HT-29 (cell line): ENCODE data around the gene TRAPPC3L. TPM values are rescaled to one million over a fixed set of nuclear protein-coding genes. Genes with fewer than 3 reads are reported as not detected.
"Not testable (repeated sequence)": the region's sequence is repeated elsewhere in the genome, so short reads cannot be mapped to it uniquely, and the experiment has no call there.

ENCODE experiments used
- DNase-seq: peaks from one replicate; pipeline ENCODE4 v3.0.0-alpha.2; 2015; ENCODE audit warnings: low spot score
- total RNA-seq: library from RNA; depleted of rRNA; stranded (reverse); fragments of >200 nt; shearing (Covaris generic); gene quantifications from 2 replicates; pipeline ENCODE4 v1.2.3, GENCODE V29; 2014

TRAPPC3L gene
- total RNA-seq, 1 experiment from 2014 or later, result not detected

GRCh38 chr6:116513224-116513875, 32.1 kb downstream of the TRAPPC3L start:
- no peak for DNase-seq

GRCh38 chr6:116512734-116513133, 32.8 kb downstream of the TRAPPC3L start:
- no peak for DNase-seq

DNA sequence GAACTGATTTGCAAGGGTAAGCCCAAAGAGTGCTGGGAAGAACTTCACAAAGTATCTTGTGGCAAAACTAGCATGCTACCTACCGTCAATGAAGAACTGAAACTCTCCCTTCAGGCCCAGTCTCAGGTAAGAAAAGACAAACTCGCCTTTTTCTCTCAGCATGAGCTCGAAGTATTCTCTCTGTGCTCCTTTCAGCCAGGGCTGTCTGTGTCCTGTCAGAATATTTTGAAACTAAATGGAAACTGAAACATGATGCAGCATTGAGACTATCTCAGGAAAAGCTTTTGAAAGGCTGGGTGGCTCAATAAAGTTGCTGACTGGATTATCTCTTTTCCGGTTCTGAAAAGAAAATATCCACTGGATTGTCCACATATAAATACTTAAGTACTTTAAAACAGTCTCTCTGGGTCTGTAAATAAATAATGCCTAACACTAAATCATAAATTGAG, 33.3 kb downstream of the TRAPPC3L start:
- no peak for DNase-seq

DNA sequence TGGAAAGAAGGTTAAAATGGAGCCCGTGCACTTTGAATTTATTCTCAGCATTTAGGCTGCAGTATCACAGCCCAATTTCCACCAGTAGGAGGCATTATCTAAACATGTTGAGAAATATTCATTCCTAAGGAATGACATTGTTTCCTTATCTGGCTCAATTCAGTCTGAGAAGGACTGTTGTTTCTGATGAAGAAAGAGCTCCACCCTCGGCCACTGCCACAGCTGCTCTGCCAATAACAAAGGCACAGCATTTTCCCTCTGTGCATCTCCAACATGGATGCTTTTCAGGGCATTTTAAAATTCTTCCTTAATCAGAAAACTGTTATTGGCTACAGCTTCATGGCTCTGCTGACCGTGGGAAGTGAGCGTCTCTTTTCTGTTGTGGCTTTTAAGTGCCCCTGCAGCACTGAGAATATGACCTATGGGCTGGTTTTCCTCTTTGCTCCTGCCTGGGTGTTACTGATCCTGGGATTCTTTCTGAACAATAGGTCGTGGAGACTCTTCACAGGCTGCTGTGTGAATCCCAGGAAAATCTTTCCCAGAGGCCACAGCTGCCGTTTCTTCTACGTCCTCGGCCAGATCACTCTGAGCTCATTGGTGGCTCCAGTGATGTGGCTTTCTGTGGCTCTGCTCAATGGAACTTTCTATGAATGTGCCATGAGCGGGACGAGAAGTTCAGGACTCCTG, 33.9 kb downstream of the TRAPPC3L start, which contains the start of gene CALHM5:
Gene CALHM5 (plus strand): TSS at position 216 of the 687 bp plus-strand sequence. CDS start 58 bp downstream, at position 274.
- DNase-seq, result peak; percentile 76

DNA sequence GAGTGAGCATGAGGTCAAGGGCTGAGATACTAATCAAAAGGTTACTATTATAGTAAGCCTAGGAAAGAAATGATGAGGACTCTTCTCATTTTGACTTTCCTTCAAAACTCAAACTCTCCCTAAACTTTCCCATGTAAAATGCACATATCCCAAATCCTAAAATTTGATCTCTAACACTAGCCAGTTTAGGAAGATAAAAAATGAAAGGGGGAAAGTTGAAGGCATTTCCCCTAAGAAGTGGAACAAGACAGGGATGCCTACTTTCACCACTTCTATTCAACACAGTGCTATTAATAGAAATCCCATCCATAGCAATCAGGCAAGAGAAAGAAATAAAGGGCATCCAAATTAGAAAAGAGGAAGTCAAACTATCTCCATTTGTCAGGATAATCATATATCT, 37.0 kb downstream of the TRAPPC3L start:
- DNase-seq, result no peak

DNA sequence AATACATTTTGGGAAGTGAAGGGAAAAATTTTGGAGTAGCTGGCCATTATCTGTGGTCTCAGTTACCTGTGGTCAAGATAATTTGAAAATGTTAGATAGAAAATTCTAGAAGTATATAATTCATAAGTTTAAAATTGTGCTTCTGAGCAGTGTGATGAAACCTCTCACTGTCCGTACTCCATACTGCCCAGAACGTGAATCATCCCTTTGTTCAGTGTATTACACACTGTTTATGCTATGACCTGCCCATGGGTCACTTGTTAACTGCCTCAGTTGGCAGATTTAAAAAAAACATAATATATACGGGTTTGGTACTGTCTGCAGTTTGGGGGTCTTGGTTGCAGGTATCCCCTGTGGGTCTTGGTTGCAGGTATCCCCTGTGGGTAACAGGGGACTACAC, 38.2 kb downstream of the TRAPPC3L start:
- no peak for DNase-seq

DNA sequence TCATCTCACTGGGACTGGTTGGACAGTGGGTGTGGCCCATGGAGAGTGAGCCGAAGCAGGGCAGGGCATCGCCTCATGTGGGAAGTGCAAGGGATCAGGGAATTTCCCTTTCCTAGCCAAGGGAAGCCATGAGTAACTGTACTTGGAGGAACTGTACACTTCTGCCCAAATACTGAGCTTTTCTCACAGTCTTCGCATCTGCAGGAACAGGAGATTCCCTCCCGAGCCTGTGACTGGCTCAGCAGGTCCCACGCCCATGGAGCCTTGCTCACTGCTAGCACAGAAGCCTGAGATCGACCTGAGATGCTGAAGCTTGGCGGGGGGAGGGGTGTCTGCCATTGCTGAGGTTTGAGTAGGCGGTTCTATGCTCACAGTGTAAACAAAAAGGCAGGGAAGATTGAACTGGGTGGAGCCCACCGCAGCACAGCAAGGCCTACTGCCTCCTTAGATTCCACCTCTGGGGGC, 44.5 kb downstream of the TRAPPC3L start:
- peak; percentile 78 for DNase-seq

GRCh38 chr6:116497113-116497676, 48.3 kb downstream of the TRAPPC3L start:
- DNase-seq, result no peak

- not testable (repeated sequence) for DNase-seq
These were observed 50.3 kb downstream of the TRAPPC3L start for GRCh38 chr6:116495161-116495560.

DNA sequence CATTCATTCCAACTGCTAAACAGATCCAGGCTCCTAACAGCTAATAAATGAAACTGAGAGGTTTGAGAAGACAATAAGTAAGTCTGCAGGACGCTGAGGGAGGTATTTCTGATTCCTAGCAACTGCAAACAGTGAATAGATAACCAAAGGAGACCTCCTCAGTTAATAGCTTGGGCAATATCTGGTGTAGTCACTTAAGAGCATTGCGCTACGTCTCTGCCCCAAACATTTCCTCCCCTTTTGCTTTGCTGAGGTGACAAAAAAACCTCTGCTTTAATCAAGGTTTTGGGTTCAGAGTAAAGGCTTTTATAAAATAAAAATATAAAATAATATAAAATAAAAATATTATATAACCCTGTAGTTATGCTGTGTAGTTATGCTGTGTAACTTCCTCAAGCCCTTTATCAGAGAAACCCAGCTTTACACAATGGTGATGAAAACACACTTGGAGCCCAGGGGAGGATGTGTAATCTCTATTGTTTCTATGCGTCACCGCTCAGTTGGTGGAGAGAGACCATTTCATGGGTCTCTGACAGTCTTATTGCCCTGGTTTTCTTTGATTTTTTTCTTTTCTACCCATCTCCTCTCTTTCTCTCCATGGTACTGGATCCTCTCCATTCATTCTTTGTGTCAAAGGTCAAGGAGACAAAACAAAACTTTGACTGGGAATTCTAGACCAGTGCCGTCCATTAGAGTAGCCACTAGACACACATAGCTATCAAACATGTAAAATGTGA, 53.0 kb downstream of the TRAPPC3L start:
- no peak for DNase-seq

DNA sequence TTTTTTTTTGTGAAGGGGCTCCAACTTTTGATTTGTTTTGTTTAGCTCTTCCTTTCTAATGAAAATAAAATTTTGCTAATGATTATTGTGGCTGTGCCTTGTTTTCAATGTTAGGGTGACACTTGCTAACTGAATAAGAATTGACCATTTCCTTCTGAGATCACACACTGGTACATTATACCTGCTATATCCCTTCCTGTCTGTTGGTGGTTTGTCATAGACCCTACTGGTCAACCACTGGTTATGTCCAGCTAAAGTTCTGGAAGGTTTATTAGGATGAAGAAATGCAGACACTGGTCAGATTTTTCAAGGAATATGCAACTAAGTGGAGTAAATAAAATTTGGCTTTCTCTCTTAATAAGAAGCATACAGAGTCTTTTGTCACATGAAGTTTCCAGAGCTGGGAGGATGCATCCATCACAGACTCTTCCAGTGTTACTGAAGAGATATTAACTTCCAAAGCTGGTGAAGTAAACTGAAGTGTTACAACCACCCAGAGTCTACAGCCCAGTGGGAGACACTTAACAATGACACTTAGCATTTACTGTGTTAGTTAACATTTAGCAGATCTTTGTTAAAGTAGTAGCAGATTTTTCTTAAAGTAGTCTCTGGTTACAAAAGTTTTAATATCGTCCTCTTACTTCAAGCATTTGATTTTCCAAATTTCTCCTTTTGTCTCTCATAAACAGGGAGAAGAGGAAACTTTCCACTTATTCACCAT, 53.7 kb downstream of the TRAPPC3L start:
- DNase-seq, result no peak

- no peak for DNase-seq
These were observed 59.8 kb downstream of the TRAPPC3L start for GRCh38 chr6:116485559-116486184.

DNA sequence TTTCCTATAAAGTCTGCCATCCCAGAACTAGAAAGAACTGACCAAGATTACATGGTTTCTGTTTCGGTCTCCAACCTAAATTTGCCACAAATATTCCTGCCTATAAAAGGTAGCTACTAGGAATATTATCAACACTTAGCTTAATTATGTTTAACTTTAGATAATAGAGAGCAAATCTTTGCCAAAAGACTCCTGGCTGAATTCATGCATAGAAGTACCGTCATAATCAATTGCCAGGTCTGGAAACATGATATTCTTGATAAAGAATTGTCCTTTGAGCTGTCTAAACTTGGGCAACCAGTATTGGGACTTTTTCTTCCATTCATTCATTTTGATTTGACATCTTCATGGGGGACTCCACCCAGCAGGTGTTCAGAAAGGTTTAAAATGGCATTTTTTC, 61.9 kb downstream of the TRAPPC3L start:
- DNase-seq, result peak; percentile 50

DNA sequence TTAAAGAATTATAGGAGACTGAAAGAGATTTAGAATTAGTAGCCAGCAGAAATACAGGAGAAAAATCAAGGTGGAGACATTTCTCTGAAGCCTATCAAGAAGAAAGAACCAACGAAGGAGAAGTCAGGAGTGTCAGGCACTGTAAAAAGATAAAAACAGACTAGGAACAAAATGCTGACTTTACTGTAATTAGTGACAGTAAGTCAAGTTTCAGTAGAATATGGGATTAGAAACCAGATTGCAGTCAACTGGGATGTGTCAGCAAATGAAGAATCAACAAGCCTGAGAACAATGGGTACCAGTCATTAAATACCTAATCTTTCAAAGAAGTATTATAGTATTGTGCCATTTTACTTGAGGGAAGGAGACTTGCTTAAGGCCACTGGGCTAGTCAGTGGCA, 62.7 kb downstream of the TRAPPC3L start:
- no peak for DNase-seq

DNA sequence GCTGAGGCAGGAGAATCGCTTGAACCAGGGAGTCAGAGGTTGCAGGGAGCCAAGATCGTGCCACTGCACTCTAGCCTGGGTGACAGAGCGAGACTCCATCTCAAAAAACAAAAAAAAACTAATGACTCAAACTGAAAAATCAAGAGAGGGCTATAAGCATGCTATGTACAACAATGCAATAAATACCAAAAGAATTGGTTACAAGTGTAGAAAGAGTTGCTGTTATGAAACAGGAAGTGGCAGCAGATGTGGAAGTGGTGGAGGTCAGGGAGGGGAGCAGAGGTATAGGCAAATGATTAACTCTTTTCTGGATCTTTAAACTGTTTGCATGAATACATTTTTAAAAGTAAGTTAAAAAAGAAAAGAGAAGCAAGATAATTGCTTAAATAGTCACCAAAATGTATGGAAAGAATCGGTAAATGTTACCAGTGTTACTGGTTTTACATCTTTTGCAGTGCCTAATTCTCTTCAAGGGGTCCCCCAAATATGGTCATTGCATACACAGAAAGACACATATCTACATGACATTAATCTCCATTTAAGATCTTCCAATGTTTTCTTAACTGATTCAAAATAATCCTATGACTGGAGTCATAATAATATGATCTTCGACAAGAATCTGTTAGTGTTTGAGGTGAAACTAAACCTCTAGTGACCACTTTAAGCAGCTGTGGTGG, 69.3 kb downstream of the TRAPPC3L start:
- DNase-seq, result peak; percentile 13

DNA sequence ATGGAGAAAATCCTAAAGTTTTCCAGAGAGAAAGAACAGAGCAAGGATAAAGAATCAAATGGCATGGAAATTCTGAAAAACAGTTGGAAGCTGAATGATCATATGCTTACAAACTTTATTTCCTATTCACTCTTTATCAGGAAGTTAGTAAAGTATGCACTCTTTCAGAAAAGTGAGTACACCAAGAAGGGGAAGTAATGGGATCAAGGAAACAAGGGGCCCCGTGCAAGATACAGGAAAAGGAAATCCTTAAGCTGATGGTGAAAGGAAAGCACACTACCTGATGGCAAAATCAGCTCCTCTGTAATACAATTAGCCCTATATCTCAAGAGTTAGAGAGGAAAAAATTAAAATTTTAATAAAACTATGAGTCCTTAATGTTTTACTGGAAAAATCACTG, 70.3 kb downstream of the TRAPPC3L start:
- DNase-seq, result no peak

DNA sequence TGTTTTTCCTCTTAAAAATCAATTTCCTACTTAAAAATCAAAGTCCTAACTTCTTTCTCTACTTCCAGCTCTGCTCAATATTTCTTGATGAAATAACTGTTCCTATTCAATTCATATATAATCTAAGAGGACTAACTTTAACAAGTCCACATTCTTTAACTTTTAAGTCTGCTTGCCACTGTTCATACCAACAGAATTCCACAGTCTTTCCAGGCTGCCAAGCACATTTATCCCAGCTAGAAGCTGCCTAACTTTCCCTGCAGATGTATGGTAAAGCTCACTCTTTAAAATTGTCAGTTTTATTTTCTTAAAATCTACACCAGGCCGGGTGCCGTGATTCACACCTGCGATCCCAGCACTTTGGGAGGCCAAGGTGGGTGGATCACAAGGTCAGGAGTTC, 72.8 kb downstream of the TRAPPC3L start:
- no peak for DNase-seq

DNA sequence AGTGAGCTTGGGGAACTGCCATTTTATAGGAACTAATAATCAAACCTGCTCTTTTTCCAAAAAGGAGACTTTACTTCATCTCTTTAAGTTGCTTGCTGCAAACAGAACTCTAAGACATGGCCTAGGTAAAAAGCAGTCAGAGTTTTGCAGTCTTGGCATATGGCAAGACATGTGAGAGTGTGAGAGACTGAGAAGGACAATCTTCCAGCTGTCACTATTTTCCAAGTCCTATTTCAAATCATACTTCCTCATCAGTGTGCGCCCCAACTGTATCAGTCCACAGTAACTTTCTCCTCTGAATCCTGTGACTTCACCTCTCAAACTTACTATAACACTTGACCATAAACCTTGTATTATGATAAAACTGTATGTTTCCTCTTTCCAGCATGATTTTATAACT, 74.0 kb downstream of the TRAPPC3L start:
- no peak for DNase-seq

DNA sequence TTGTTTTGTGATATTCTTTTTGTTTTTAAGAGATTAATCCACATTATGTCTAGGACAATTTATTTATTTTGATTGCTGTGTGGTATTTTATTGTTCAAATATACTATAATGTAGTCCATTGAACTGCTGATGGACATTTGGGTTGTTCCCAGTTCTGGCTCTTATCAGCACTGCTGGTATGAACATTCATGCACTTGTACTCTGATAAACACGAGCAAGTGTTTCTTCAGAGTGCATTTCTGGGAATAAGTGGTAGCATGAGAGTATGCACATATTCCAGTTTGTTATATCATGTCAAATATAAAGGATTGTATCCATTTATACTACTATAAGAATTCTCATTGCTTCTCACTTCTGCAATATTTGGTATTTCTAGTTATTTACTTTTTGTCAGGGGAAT, 77.2 kb downstream of the TRAPPC3L start:
- DNase-seq, result no peak

DNA sequence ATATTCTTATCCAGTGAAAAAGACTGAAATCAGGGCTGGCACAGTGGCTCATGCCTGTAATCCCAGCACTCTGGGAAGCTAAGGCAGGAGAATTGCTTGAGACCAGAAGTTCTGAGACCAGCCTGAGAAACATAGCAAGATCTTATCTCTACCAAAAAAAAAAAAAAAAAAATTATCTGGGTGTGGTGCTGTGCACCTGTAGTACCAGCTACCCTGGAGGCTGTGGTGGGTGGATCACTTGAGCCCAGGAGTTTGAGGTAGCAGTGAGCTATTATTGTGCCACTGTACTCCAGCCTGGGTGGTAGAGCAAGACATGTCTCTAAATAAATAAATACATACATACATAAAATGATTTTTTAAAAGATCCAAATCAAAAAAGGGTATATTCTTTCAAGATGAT, 78.0 kb downstream of the TRAPPC3L start:
- DNase-seq, result no peak
